Bronchial epithelial cell (primary cell): ENCODE measurements around the gene HDAC9. TPM values are rescaled to one million over a fixed set of nuclear protein-coding genes. Genes with fewer than 3 reads are reported as not detected.

ENCODE experiments used
- DNase-seq: peaks from one replicate; pipeline ENCODE4 v3.0.0-alpha.2; 2010; ENCODE audit warnings: low read depth
- FAIRE-seq: peaks from 2 replicates; lab custom pipeline; 2011; peaks lifted over from hg19 to GRCh38; lab: Jason Lieb, UNC
- H3K27me3 ChIP-seq: 2 replicates; pipeline ENCODE4 v1.5.1; 2011; ENCODE audit warnings: low read length; ENCODE audit not compliant: control insufficient read depth, insufficient read depth
- H3K36me3 ChIP-seq: 2 replicates; pipeline ENCODE4 v1.5.1; 2011; ENCODE audit warnings: low read length; ENCODE audit not compliant: control insufficient read depth, insufficient read depth
- H3K4me3 ChIP-seq: 2 replicates; pipeline ENCODE4 v1.5.1; 2011; ENCODE audit warnings: mild to moderate bottlenecking, low read depth, low read length, control low read depth
- CTCF ChIP-seq: IDR thresholded peaks from 2 replicates; pipeline ENCODE4 v1.5.1; 2011; ENCODE audit warnings: mild to moderate bottlenecking, moderate library complexity, low read length, control low read depth, inconsistent platforms; ENCODE audit not compliant: insufficient read depth, severe bottlenecking
- total RNA-seq: library from RNA; depleted of rRNA; stranded (reverse); fragments of >200 nt; gene quantifications from 2 replicates; pipeline ENCODE4 v1.2.1, GENCODE V29; 2014

The HDAC9 gene
- total RNA-seq, 1 donor from 2014 or later = 12.1 TPM

GRCh38 chr7:18639711-18640110 lies 144.2 kb downstream of the HDAC9 start:
- TF ChIP-seq CTCF = no peak
- no peak for DNase-seq
- Histone ChIP-seq H3K36me3 (no peaks in the 10 kb centered on the region), H3K4me3 (no peak overlapping the region), H3K27me3 (no peaks in the 10 kb centered on the region)
- no peak for FAIRE-seq

DNA sequence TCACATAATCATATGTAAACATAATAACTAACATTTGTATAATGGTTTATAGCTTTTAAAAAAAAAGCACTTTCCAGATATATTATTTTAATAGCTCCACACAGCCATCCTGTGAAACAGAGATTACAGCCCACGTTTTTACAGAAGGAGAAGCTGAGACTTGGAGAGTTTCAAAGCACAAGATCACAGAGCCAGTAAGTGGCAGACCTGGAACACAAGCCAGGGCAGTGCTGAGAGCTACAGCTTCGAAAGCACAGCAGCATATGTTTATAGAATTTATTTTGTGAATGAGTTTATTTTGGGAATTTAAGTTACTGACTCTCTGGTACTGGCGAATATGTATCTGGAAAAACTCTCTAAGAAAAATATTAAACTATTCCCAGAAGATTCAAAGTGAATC lies 149.4 kb downstream of the HDAC9 start:
- FAIRE-seq (no peak), DNase-seq (no peak)
- H3K27me3 ChIP-seq = no peaks in the 10 kb centered on the region
- no peaks in the 10 kb centered on the region for H3K36me3 ChIP-seq
- no peak for TF ChIP-seq CTCF
- H3K4me3 ChIP-seq = no peak overlapping the region

- Histone ChIP-seq H3K36me3 (no peaks in the 10 kb centered on the region), H3K4me3 (no peak overlapping the region), H3K27me3 (no peaks in the 10 kb centered on the region)
- DNase-seq = no peak
- TF ChIP-seq CTCF = no peak
- FAIRE-seq = no peak
Measured at GRCh38 chr7:18647582-18647981, 152.0 kb downstream of the HDAC9 start.

GRCh38 chr7:18648849-18649758 lies 153.6 kb downstream of the HDAC9 start:
- Histone ChIP-seq H3K4me3 (no peak overlapping the region), H3K36me3 (no peaks in the 10 kb centered on the region), H3K27me3 (no peaks in the 10 kb centered on the region)
- DNase-seq (no peak), FAIRE-seq (no peak)
- TF ChIP-seq CTCF = no peak

- FAIRE-seq = no peak
- Histone ChIP-seq H3K27me3 (no peaks in the 10 kb centered on the region), H3K36me3 (no peaks in the 10 kb centered on the region), H3K4me3 (no peak overlapping the region)
- TF ChIP-seq CTCF = no peak
- no peak for DNase-seq
Measured at GRCh38 chr7:18653381-18654155, 158.0 kb downstream of the HDAC9 start.
